ENCODE results near the gene VSTM2B. TPM values are rescaled to one million over a fixed set of nuclear protein-coding genes. Genes with fewer than 3 reads are reported as not detected.
A peak's percentile ranks its signal among the peaks of the same experiment; 100 is the strongest.
"Not testable (repeated sequence)": the region's sequence is repeated elsewhere in the genome, so short reads cannot be mapped to it uniquely, and the experiment has no call there.

VSTM2B gene
- total RNA-seq, 1 donor from 2014 or later, result not detected

DNA sequence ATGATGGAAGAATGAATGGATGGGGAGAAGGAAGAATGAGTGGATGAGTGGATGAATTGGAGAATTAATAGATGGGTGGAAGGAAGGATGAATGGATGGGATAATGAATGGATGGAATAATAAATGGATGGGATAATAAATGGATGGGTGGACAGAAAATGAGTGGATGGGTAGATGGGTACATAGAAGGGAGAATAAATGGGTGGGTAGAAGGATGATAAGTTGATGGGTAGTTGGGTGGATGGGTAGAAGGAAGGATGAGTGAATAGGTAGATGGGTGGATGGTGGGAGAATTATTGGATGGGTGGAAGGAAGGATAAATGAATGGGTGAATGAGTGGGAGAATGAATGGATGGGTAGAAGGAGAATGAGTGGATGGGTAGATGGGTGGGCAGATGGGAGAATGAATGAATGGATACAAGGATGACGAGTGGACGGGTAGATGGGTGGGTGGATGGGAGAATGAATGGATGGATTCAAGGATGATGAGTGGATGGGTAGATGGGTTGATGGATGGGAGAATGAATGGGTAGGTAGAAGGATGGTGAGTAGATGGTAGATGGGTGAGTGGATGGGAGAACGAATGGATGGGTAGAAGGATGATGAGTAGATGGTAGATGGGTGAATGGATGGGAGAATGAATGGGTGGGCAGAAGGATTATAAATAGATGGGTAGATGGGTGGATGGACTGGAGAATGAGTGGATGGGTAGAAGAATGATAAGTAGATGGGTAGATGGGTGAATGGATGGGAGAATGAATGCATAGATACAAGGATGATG is 15.9 kb downstream of the VSTM2B start:
- no peak for DNase-seq (ENCODE audit: low spot score)
- intact Hi-C loops (cut with DNase I), result no loop called here

- DNase-seq (ENCODE audit: low spot score), result no peak
- intact Hi-C loops (cut with DNase I), result no loop called here
Observed at GRCh38 chr19:29542327-29542726, 16.5 kb downstream of the VSTM2B start.

GRCh38 chr19:29542776-29543175 is 17.0 kb downstream of the VSTM2B start:
- DNase-seq (ENCODE audit: low spot score), result peak; percentile 38
- intact Hi-C loops (cut with DNase I), result no loop called here

DNA sequence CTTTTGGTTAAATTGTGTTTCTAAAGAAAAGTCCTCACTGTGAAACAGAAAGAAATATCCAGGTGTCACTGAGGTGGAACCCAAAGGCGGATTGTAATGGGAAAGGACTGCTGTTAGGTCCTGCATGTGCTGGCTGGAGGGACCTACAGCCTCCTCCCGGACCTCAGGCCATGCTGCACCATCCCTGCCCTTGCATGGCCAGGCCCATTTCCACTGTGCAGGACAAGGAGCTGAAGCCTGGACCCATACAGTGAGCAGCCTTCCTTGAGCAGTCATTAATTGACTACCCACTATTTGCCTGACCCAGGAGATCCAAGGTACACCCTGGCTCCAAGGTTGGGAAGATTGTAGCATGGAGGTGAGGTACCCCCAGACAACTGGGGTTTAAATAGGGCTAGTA is 17.6 kb downstream of the VSTM2B start:
- intact Hi-C loops (cut with DNase I), result no loop called here
- DNase-seq (ENCODE audit: low spot score), result peak; percentile 54

DNA sequence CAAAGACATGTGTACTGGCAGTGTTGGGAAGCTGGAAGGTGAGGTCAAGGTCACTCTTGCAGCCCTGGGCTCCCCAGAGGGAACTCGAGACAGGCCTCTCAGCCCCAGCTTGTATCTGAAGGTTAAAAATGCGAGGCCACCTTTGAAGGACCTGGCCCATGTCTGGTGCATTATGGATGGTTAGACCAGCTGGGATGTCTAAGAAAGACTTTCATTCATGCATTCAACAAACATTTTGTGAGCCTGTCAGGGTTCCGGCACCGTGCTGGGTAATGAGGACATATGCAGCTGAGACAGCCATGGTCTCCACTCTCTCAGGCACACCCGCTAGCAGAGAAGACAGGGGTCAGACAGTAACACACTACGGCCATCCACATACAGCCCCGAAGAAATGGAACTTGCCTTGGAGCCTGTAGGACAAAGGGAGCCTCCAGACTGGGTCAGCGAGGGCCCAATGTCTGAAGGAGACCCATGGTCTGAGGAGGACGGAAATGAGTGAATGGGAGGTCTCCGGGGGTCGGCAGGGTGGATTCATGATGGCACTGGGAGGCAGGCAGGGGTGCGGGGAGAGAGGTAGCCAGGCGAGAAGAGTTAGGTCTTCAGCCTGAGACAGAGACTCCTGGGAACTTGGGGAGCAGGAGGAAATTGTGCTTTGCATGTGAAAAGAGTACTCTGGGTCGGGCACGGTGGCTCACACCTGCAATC is 19.0 kb downstream of the VSTM2B start:
- intact Hi-C loops (cut with DNase I), result no loop called here
- peak; percentile 67 for DNase-seq (ENCODE audit: low spot score)

- intact Hi-C loops (cut with DNase I); DNase-seq (ENCODE audit: low spot score): not testable (repeated sequence)
Observed at GRCh38 chr19:29545447-29545846, 19.7 kb downstream of the VSTM2B start.

GRCh38 chr19:29545866-29546582 is 20.2 kb downstream of the VSTM2B start:
- intact Hi-C loops (cut with DNase I), result no loop called here
- peak; percentile 49 for DNase-seq (ENCODE audit: low spot score)

DNA sequence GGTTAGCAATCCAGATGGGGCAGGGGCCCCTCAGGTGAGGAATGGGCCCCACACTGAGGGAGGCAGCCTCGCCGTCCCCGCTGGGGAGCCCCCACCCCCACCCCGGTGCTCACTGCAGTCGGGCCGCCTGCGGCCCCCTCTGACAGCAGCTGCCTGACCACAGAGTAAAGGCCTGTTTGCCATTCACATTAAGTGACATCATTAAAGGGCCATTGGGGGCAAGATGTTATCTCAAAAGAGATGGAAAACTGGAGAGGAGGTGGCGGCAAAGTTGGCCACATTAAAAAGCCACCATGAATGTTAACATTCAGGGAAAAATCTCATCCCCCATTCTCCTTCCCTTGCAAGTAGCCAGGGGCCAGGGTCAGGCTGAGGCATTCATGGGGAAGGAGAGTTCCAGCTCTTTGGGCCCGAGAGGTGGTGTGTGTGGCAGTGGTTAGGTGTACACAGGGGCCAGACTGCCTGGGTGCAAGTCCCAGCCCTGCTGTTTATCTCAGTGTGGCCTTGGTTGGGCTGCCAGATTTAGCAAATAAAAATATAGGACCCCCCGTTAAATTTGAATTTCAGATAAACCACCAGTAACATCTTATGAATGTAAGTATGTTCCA is 20.9 kb downstream of the VSTM2B start:
- peak; percentile 55 for DNase-seq (ENCODE audit: low spot score)
- intact Hi-C loops (cut with DNase I), result no loop called here

DNA sequence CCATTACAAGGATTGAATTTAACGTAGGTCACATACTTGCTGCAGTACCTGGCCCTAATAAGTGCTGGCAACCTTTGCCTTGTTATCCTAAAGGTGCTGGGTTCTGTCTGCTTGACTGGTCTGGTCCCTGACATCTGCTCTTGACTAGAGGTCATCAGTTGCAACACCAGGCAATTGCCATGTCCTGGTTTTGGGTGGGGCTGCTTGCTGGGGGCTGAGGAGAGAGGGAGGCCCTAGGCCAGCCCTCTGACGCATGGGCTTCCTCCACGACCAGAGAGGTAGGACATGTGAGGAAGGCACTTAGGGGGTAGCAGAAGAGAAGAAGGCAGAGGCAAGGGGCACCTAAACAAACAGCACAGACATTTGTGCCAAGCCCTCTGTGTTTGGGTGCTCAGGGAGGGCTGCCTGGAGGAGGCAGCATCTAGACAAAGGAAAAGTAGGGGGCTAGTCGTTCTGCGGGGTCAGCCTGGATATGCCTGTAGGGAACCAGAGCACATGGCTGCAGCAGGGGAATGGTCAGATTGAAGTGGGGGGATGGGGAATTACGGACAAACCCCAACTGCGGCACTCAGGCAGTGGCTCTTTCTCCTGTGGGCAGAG is 21.7 kb downstream of the VSTM2B start:
- intact Hi-C loops (cut with DNase I), result no loop called here

GRCh38 chr19:29547981-29548380 is 22.2 kb downstream of the VSTM2B start:
- DNase-seq (ENCODE audit: low spot score), result peak; percentile 56
- intact Hi-C loops (cut with DNase I), result no loop called here

More for the DNA sequence above, 21.7 kb downstream of the VSTM2B start:
- peak; percentile 62 for DNase-seq (ENCODE audit: low spot score)

GRCh38 chr19:29548483-29549085 is 22.8 kb downstream of the VSTM2B start:
- DNase-seq (ENCODE audit: low spot score), result peak; percentile 65
- intact Hi-C loops (cut with DNase I), result no loop called here

DNA sequence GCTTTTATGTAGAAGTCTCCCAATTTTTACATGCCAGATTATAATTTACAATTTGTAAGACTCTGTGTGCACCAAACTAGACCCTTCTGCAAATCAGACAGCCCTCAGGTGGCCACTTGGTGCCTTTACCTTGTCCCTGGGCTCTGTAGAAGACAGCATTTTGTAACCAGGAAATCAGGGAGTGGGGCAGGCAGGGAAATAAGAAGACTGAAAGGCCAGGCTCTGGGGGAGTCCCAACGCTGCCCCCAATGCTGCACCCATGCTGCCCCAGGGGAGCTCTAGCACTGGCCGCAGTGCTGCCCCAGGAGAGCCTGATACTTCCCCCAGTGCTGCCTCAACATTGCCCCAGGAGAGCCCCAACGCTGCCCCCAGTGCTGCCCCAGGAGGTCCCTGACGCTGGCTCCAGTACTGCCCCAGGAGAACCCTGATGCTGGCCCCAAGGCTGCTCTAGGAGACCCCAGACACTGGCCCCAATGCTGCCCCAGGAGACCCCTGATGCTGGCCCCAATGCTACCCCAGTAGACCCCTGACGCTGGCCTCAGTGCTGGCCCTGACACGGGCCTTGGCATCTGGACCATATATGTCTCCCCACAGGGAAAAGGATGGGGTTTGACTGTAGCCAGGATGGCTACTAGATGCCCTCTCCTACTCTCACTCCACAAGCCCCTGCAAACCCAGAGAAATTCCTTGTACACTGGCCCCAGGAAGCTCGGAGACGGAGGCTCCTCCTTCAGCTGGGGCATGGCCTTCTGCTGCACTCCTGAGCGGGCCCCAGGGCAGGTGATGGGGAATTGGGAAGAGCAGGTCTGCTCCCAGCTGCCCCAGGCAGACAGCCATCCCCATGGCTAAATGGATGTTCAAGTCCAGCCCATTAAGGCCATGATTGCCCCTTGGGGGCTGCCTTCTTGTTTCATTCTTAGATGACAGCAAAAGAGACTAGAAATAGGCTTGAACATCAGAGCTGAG is 23.6 kb downstream of the VSTM2B start:
- peak; percentile 63 for DNase-seq (ENCODE audit: low spot score)
- intact Hi-C loops (cut with DNase I), result no loop called here

DNA sequence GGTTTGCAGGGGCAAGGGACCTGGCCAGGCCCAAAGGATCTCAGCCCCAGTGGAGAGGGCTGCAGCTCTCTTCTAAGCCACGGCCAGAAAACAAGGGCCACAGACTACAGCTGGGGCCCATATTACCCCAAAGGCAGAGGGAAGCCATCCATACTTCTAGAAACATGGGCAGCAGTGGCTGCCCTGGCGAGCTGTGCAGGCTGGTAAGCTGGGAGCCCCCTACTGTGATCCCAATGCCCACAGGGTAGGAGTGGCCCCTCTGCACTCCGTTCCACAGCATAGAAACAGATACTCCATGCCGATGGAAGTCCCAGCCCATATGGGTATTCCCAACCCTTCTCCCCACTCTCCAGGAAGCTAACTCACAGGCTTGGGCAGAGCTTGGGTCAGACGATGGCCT is 25.1 kb downstream of the VSTM2B start:
- intact Hi-C loops (cut with DNase I), result no loop called here
- peak; percentile 39 for DNase-seq (ENCODE audit: low spot score)

GRCh38 chr19:29551774-29552173 is 26.0 kb downstream of the VSTM2B start:
- intact Hi-C loops (cut with DNase I), result no loop called here
- DNase-seq (ENCODE audit: low spot score), result peak; percentile 54

DNA sequence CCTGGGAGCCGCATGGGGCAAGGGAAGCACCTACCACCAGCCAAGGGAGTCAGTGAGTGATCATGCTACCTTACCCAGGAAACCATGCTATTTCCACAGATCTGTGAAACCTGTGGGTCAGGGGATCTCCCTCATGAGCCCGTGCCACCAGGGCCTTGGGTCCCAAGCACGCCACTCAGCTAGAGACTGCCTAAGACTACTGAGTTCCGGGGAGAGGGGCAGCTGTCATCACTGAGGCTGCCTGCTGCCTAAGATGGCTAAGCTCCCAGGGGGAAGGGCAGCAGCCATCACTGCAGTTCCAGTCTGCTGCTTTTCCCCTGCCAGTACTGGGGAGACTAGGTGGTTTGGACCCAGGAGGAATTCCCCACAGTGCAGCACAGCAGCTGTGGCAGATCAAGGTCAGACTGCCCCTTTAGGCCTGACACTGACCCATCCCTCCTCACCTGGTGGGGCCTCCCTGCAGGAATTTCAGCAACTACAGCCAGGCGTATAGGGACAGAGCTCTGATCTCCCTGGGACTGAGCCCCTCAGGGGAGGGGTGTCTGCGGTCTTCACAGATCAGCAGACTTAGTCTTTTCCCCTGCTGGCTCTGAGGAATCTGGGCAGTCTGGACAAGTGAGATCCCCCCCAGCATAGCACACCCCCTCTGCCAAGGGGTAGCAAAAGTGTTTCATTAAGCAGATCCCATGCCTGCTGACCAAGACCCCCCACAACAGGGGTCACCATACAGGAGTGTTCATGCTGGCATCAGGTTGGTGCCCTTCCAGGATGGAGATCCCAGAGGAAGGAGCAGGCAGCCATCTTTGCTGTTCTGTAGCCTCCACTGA is 26.9 kb downstream of the VSTM2B start:
- intact Hi-C loops (cut with DNase I), result no loop called here

GRCh38 chr19:29554149-29554548 is 28.4 kb downstream of the VSTM2B start:
- intact Hi-C loops (cut with DNase I), result no loop called here
- no peak for DNase-seq (ENCODE audit: low spot score)

More for the DNA sequence above, 26.9 kb downstream of the VSTM2B start:
- peak; percentile 56 for DNase-seq (ENCODE audit: low spot score)

GRCh38 chr19:29559110-29559509 is 33.3 kb downstream of the VSTM2B start:
- DNase-seq (ENCODE audit: low spot score), result peak; percentile 22
- intact Hi-C loops (cut with DNase I), result not testable (repeated sequence)

Measured in cardiac septum (tissue), 1 donor.